H1 (cell line): ENCODE data around the gene MKNK2. TPM values are rescaled to one million over a fixed set of nuclear protein-coding genes. Genes with fewer than 3 reads are reported as not detected.

Experiments used
- CTCF ChIA-PET: fragments of 300-600 bp; sonication (Branson Sonifier 250); formaldehyde crosslinking; loops from one replicate; lab custom pipeline; 2021; ENCODE audit not compliant: partially characterized antibody; lab: Charles Lee
- POLR2A ChIA-PET: fragments of 300-600 bp; sonication (Branson Sonifier 250); formaldehyde crosslinking; loops from one replicate; lab custom pipeline; 2021; ENCODE audit warnings: inconsistent platforms; ENCODE audit not compliant: partially characterized antibody; lab: Charles Lee
- DNase-seq, 2 experiments: peaks; one replicate each; pipeline versions ENCODE4 v3.0.0 to v3.0.0-alpha.2; 2010 to 2022; ENCODE audit warnings: low spot score in 2 of 2, low read depth in 1 of 2, mixed read lengths in 1 of 2
- FAIRE-seq: peaks from 2 replicates; lab custom pipeline; 2011; peaks lifted over from hg19 to GRCh38; lab: Jason Lieb, UNC
- H2AFZ ChIP-seq: 2 replicates; pipeline ENCODE4 v1.8.1; 2012; ENCODE audit warnings: low read length, inconsistent platforms
- H2AK5ac ChIP-seq: 2 replicates; pipeline ENCODE4 v1.6.1; 2013; ENCODE audit warnings: low read depth, low read length
- H2BK120ac ChIP-seq: replicated peaks from 2 replicates; pipeline ENCODE3; 2013; ENCODE audit warnings: low read depth, low read length, inconsistent platforms
- H2BK12ac ChIP-seq: 2 replicates; pipeline ENCODE4 v1.6.1; 2013; ENCODE audit warnings: low read depth, low read length
- H2BK15ac ChIP-seq: 2 replicates; pipeline ENCODE4 v1.6.1; 2013; ENCODE audit warnings: low read length
- H2BK20ac ChIP-seq: 2 replicates; pipeline ENCODE4 v1.6.1; 2013; ENCODE audit warnings: low read length
- H2BK5ac ChIP-seq: 2 replicates; pipeline ENCODE4 v1.6.1; 2013; ENCODE audit warnings: low read depth, low read length
- H3K14ac ChIP-seq: 2 replicates; pipeline ENCODE4 v1.6.1; 2013; ENCODE audit warnings: inconsistent platforms; ENCODE audit not compliant: insufficient read length
- H3K18ac ChIP-seq: 2 replicates; pipeline ENCODE4 v1.6.1; 2013; ENCODE audit warnings: low read length; ENCODE audit errors: extremely low read depth
- H3K23ac ChIP-seq: 2 replicates; pipeline ENCODE4 v1.6.1; 2013; ENCODE audit warnings: inconsistent platforms; ENCODE audit not compliant: insufficient read length
- H3K23me2 ChIP-seq: 2 replicates; pipeline ENCODE4 v1.6.1; 2013; ENCODE audit warnings: low read depth, low read length
- H3K27ac ChIP-seq: 2 replicates; pipeline ENCODE4 v1.6.1; 2011; ENCODE audit warnings: low read depth, low read length, inconsistent platforms
- H3K27me3 ChIP-seq, 4 experiments: replicated peaks in 1 of 4; 1 replicate in 1 of 4; 2 replicates in 3 of 4; pipeline versions ENCODE4 v1.6.1 to v1.8.1; 2011 to 2013; ENCODE audit warnings: low read length in 3 of 4, mild to moderate bottlenecking in 3 of 4, inconsistent platforms in 2 of 4, mixed read lengths in 2 of 4, moderate library complexity in 1 of 4; ENCODE audit not compliant: control insufficient read depth in 3 of 4, insufficient read depth in 3 of 4; ENCODE audit errors: extremely low read depth in 1 of 4
- H3K36me3 ChIP-seq, 4 experiments: 2 replicates each; pipeline versions ENCODE4 v1.6.1 to v1.8.1; 2011 to 2013; ENCODE audit warnings: mild to moderate bottlenecking in 4 of 4, low read length in 3 of 4, moderate library complexity in 2 of 4, control low read depth in 1 of 4, inconsistent platforms in 1 of 4; ENCODE audit not compliant: insufficient read depth in 4 of 4, control insufficient read depth in 2 of 4
- H3K4ac ChIP-seq: replicated peaks from 2 replicates; pipeline ENCODE3; 2013; ENCODE audit warnings: low read length, low read depth, mixed read lengths, inconsistent platforms; ENCODE audit not compliant: insufficient read length
- H3K4me1 ChIP-seq, 4 experiments: replicated peaks in 1 of 4; 1 replicate in 1 of 4; 2 replicates in 3 of 4; pipeline versions ENCODE4 v1.6.1 to v1.8.1; 2011 to 2013; ENCODE audit warnings: low read length in 3 of 4, inconsistent platforms in 2 of 4, mixed read lengths in 1 of 4; ENCODE audit not compliant: insufficient read depth in 4 of 4, control insufficient read depth in 3 of 4
- H3K4me2 ChIP-seq, 2 experiments: 2 replicates each; pipeline versions ENCODE4 v1.6.1 to v1.8.1; 2011 to 2013; ENCODE audit warnings: low read depth in 2 of 2, low read length in 2 of 2, control low read depth in 1 of 2, inconsistent platforms in 1 of 2, mild to moderate bottlenecking in 1 of 2; ENCODE audit not compliant: insufficient read depth in 1 of 2
- H3K4me3 ChIP-seq, 4 experiments: fragments of 200-600, 300-600 bp in 1 of 4; sonication (generic), shearing (Covaris generic), sonication (Bioruptor Twin) in 1 of 4; 2 replicates each; pipeline versions ENCODE4 v1.5.1 to v1.8.1; 2011 to 2016; ENCODE audit warnings: low read length in 4 of 4, low read depth in 3 of 4, control low read depth in 2 of 4, inconsistent platforms in 2 of 4, mild to moderate bottlenecking in 2 of 4, mixed read lengths in 1 of 4, moderate library complexity in 1 of 4; ENCODE audit not compliant: insufficient read depth in 2 of 4; ENCODE audit errors: extremely low read depth in 1 of 4
- H3K56ac ChIP-seq: replicated peaks from 2 replicates; pipeline ENCODE3; 2013; ENCODE audit warnings: low read depth, mild to moderate bottlenecking, mixed read lengths, low read length, inconsistent platforms; ENCODE audit not compliant: insufficient read length
- H3K79me1 ChIP-seq: 2 replicates; pipeline ENCODE4 v1.6.1; 2013; ENCODE audit warnings: low read depth, low read length, control low read depth
- H3K79me2 ChIP-seq, 2 experiments: 2 replicates each; pipeline versions ENCODE4 v1.6.1 to v1.8.1; 2012 to 2013; ENCODE audit warnings: low read length in 2 of 2, mild to moderate bottlenecking in 2 of 2, inconsistent platforms in 1 of 2; ENCODE audit not compliant: insufficient read depth in 2 of 2, control insufficient read depth in 1 of 2
- H3K9ac ChIP-seq, 4 experiments: replicated peaks in 1 of 4; 1 replicate in 1 of 4; 2 replicates in 3 of 4; pipeline versions ENCODE4 v1.6.1 to v1.8.1; 2011 to 2013; ENCODE audit warnings: low read depth in 3 of 4, low read length in 3 of 4, control low read depth in 2 of 4, mild to moderate bottlenecking in 2 of 4, moderate library complexity in 2 of 4, inconsistent platforms in 1 of 4; ENCODE audit errors: extremely low read depth in 1 of 4
- H3K9me3 ChIP-seq, 2 experiments: 2 replicates each; pipeline versions ENCODE4 v1.6.1 to v1.8.1; 2012 to 2013; ENCODE audit warnings: mild to moderate bottlenecking in 2 of 2, moderate library complexity in 2 of 2, control low read depth in 1 of 2, inconsistent platforms in 1 of 2, low read depth in 1 of 2, low read length in 1 of 2, mixed read lengths in 1 of 2; ENCODE audit not compliant: insufficient read depth in 2 of 2
- H4K20me1 ChIP-seq, 2 experiments: replicated peaks in 1 of 2; 2 replicates each; pipeline versions ENCODE3 to v1.8.1; 2011 to 2013; ENCODE audit warnings: inconsistent platforms in 2 of 2, low read length in 2 of 2, mild to moderate bottlenecking in 1 of 2; ENCODE audit not compliant: insufficient read depth in 2 of 2, control insufficient read depth in 1 of 2
- H4K5ac ChIP-seq: 2 replicates; pipeline ENCODE4 v1.6.1; 2013; ENCODE audit warnings: low read length, low read depth, mixed read lengths, inconsistent platforms; ENCODE audit not compliant: insufficient read length
- H4K8ac ChIP-seq: 2 replicates; pipeline ENCODE4 v1.8.0; 2013; ENCODE audit warnings: mild to moderate bottlenecking, moderate library complexity, low read length, inconsistent platforms; ENCODE audit not compliant: insufficient read depth; ENCODE audit errors: extremely low read depth
- H4K91ac ChIP-seq: replicated peaks from 2 replicates; pipeline ENCODE3; 2013; ENCODE audit warnings: low read length, mixed read lengths, inconsistent platforms; ENCODE audit not compliant: insufficient read length
- CHD1 ChIP-seq: IDR thresholded peaks from 2 replicates; pipeline ENCODE4 v1.6.1; 2012; ENCODE audit warnings: low read depth, low read length, improper control_type of control experiment
- POLR2AphosphoS5 ChIP-seq: IDR thresholded peaks from 2 replicates; pipeline ENCODE4 v1.6.1; 2011; ENCODE audit warnings: low read depth, low read length
- USF2 ChIP-seq: IDR thresholded peaks from 2 replicates; pipeline ENCODE4 v1.6.1; 2011; ENCODE audit warnings: low read length, improper control_type of control experiment
- WGBS, 2 experiments: shearing (Covaris generic) in 1 of 2; methylation state at CpG; one replicate each; pipeline versions ENCODE4 v1.1.6 to v1.1.7; 2013 to 2015; ENCODE audit warnings: low lambda C conversion rate in 2 of 2, mixed read lengths in 2 of 2, inconsistent platforms in 1 of 2, low coverage in 1 of 2, missing lambda C conversion rate in 1 of 2; ENCODE audit not compliant: insufficient replicate concordance in 2 of 2, insufficient coverage in 1 of 2, insufficient read length in 1 of 2; ENCODE audit errors: extremely low coverage in 1 of 2, missing lambda C conversion rate in 1 of 2; 5-methylcytosine and 5-hydroxymethylcytosine counted together
- polyA plus RNA-seq, 7 experiments: library from polyadenylated mRNA; depleted of rRNA in 3 of 7; stranded (reverse) in 5 of 7; unstranded in 2 of 7; fragments of >200 nt in 5 of 7; fragments of 200-250 nt in 2 of 7; gene quantifications; 1 replicate in 5 of 7; 2 replicates in 1 of 7; 4 replicates in 1 of 7; pipeline versions ENCODE4 v1.2.1 to v1.2.3, GENCODE V29; 2011 to 2013; ENCODE audit warnings: missing spikeins in 2 of 7, mixed read lengths in 2 of 7
- total RNA-seq: library from RNA; stranded (reverse); fragmentation: NEBNext Ultra II Directional; extraction: Animal tissue kit (Norgen Biotek cat#: 25700); gene quantifications from 2 replicates; pipeline ENCODE4 v1.2.1, GENCODE V29; 2021

MKNK2 gene
- total and polyA plus RNA-seq, 2 of the 8 experiments (the other 6 are each of a cell fraction or from before 2014, with no cell fraction given): 163 to 166 TPM

- Histone ChIP-seq H2AK5ac (no peak overlapping the region), H3K56ac (no peak overlapping the region), H3K4me3 (no peak overlapping the region), H2AFZ (no peak overlapping the region), H4K20me1 (no peaks in the 10 kb centered on the region), H4K91ac (no peak overlapping the region), H2BK120ac (no peak overlapping the region), H3K14ac (no peak overlapping the region), H3K9me3 (no peaks in the 10 kb centered on the region), H3K36me3 (no peaks in the 10 kb centered on the region; a peak in 2 of 8 replicates), H3K9ac (no peak overlapping the region), H3K4me2 (no peak overlapping the region), H2BK20ac (no peak overlapping the region), H4K8ac (0 out of 2 replicates have a peak overlapping the region, but pooled peaks have one; percentile 51), H3K27ac (no peak overlapping the region), H3K23ac (no peak overlapping the region), H2BK5ac (0 out of 2 replicates have a peak overlapping the region, but pooled peaks have one; percentile 66), H3K4me1 (no peaks in the 10 kb centered on the region), H3K79me1 (no peaks in the 10 kb centered on the region), H4K5ac (no peak overlapping the region), H3K18ac (no peak overlapping the region), H3K79me2 (no peaks in the 10 kb centered on the region), H2BK15ac (no peak overlapping the region), H2BK12ac (no peak overlapping the region), H3K23me2 (no peaks in the 10 kb centered on the region), H3K4ac (no peak overlapping the region), H3K27me3 (no peaks in the 10 kb centered on the region)
- ChIA-PET POLR2A (interaction anchor here (1.1 kb wide), 1 partner anchor 17 kb away, joined by 3 read pairs; no protein-coding TSS in a partner anchor), CTCF (no interaction called here)
- 94% methylated on average over 19 of the region's 23 CpGs; no CpG with 5 or more reads in 1 of the 2 experiments for WGBS, 2 experiments
- no peak for TF ChIP-seq USF2
- TF ChIP-seq CHD1: no peak
- TF ChIP-seq POLR2AphosphoS5: no peak
- no peak for FAIRE-seq
- no peak for DNase-seq
These were observed 28.8 kb upstream of the MKNK2 start for GRCh38 chr19:2079865-2080301.
